ENCODE results near the gene MPP4.
"Not testable (repeated sequence)": the region's sequence is repeated elsewhere in the genome, so short reads cannot be mapped to it uniquely, and the experiment has no call there.

MPP4 gene

GRCh38 chr2:201698588-201699226 is at the start of gene MPP4:
MPP4 (minus strand) TSS chr2:201698644; CDS start chr2:201693954, 4,690 bp downstream.
- DNase-seq = no peak

- peak; percentile 21 for DNase-seq
Observed at GRCh38 chr2:201746551-201746950, 48.1 kb upstream of the MPP4 start.

GRCh38 chr2:201735486-201735885 is 37.0 kb upstream of the MPP4 start:
- DNase-seq = no peak

GRCh38 chr2:201734111-201734510 is 35.7 kb upstream of the MPP4 start:
- DNase-seq = no peak

GRCh38 chr2:201733544-201733943 is 35.1 kb upstream of the MPP4 start:
- DNase-seq = no peak

GRCh38 chr2:201730651-201731285 is 32.3 kb upstream of the MPP4 start:
- DNase-seq = no peak

GRCh38 chr2:201715459-201715858 is 17.0 kb upstream of the MPP4 start:
- DNase-seq = no peak

- no peak for DNase-seq
Observed at GRCh38 chr2:201712726-201713125, 14.3 kb upstream of the MPP4 start.

GRCh38 chr2:201709747-201710146 is 11.3 kb upstream of the MPP4 start:
- DNase-seq = no peak

- DNase-seq = no peak
Observed at GRCh38 chr2:201709049-201709448, 10.6 kb upstream of the MPP4 start.

GRCh38 chr2:201707753-201708152 is 9.3 kb upstream of the MPP4 start:
- DNase-seq = no peak

- no peak for DNase-seq
Observed at GRCh38 chr2:201707142-201707541, 8.7 kb upstream of the MPP4 start.

- no peak for DNase-seq
Observed at GRCh38 chr2:201704536-201704935, 6.1 kb upstream of the MPP4 start.

GRCh38 chr2:201701646-201702045 is 3.2 kb upstream of the MPP4 start:
- DNase-seq = no peak

- no peak for DNase-seq
Observed at GRCh38 chr2:201699416-201699815, 972 bp upstream of the MPP4 start.

- no peak for DNase-seq
Observed at GRCh38 chr2:201697899-201698298, 545 bp downstream of the MPP4 start.

- DNase-seq = no peak
Observed at GRCh38 chr2:201696151-201696659, 2.2 kb downstream of the MPP4 start.

- no peak for DNase-seq
Observed at GRCh38 chr2:201685156-201685555, 13.3 kb downstream of the MPP4 start.

- peak; percentile 30 for DNase-seq
Observed at GRCh38 chr2:201680743-201681142, 17.7 kb downstream of the MPP4 start.

GRCh38 chr2:201678401-201678800 is 20.0 kb downstream of the MPP4 start:
- DNase-seq = no peak

- DNase-seq = no peak
Observed at GRCh38 chr2:201675454-201675853, 23.0 kb downstream of the MPP4 start.

GRCh38 chr2:201674794-201675193 is 23.6 kb downstream of the MPP4 start:
- no peak for DNase-seq

- DNase-seq = no peak
Observed at GRCh38 chr2:201674298-201674697, 24.1 kb downstream of the MPP4 start.

GRCh38 chr2:201673546-201673945 is 24.9 kb downstream of the MPP4 start:
- no peak for DNase-seq

- not testable (repeated sequence) for DNase-seq
Observed at GRCh38 chr2:201671205-201671604, 27.2 kb downstream of the MPP4 start.

Data from hematopoietic multipotent progenitor cell treated with erythropoietin and hydrocortisone succinate and interleukin-3 and kit ligand, for 6 days (in vitro differentiated cells).